A549 (cell line): ENCODE measurements around the gene PTPN14. TPM values are rescaled to one million over a fixed set of nuclear protein-coding genes. Genes with fewer than 3 reads are reported as not detected.

ENCODE experiments used
- ATAC-seq, 2 experiments: fragments of 200-7000 bp in 1 of 2; fragments of >200 bp in 1 of 2; cut with Nextera tagmentation in 1 of 2; cut with Tn5 transposase in 1 of 2; 3 replicates each; pipeline versions ENCODE4 v1.8.0 to v1.9.1; 2018 to 2020; ENCODE audit warnings: mild to moderate bottlenecking in 1 of 2, moderate library complexity in 1 of 2
- CTCF ChIA-PET: fragments of 300-600 bp; sonication (Branson Sonifier 250); formaldehyde crosslinking; extraction: SDS; loops from one replicate; lab custom pipeline; 2021; ENCODE audit warnings: antibody characterized with exemption, inconsistent platforms; lab: Yijun Ruan, JAX
- POLR2A ChIA-PET: fragments of 350-600 bp; formaldehyde crosslinking; extraction: SDS; loops from one replicate; lab custom pipeline; 2021; ENCODE audit warnings: antibody characterized with exemption, inconsistent platforms; lab: Yijun Ruan, JAX
- DNase-seq, 2 experiments: peaks; one replicate each; pipeline versions ENCODE4 v3.0.0 to v3.0.0-alpha.2; 2011 to 2016; ENCODE audit warnings: low read depth in 1 of 2, low spot score in 1 of 2
- FAIRE-seq: peaks from 2 replicates; lab custom pipeline; 2011; peaks lifted over from hg19 to GRCh38; lab: Jason Lieb, UNC
- H3K27ac ChIP-seq, 2 experiments: fragments of >200 bp; sonication (Bioruptor Twin); formaldehyde crosslinking; 3 replicates each; pipeline ENCODE4 v1.5.1; 2016 to 2017
- H3K4me1 ChIP-seq: fragments of >200 bp; sonication (Bioruptor Twin); formaldehyde crosslinking; 3 replicates; pipeline ENCODE4 v1.6.1; 2016
- H3K4me2 ChIP-seq: fragments of >200 bp; sonication (Bioruptor Twin); formaldehyde crosslinking; 3 replicates; pipeline ENCODE4 v1.6.1; 2016
- H3K4me3 ChIP-seq: fragments of >200 bp; sonication (Bioruptor Twin); formaldehyde crosslinking; 3 replicates; pipeline ENCODE4 v1.5.1; 2016
- H3K9me3 ChIP-seq: fragments of >200 bp; sonication (Bioruptor Twin); formaldehyde crosslinking; 3 replicates; pipeline ENCODE4 v1.6.1; 2016
- CHD2 ChIP-seq: fragments of 150-350 bp; IDR thresholded peaks from 2 replicates; pipeline ENCODE4 v1.6.1; 2014; ENCODE audit warnings: low read length; ENCODE audit not compliant: partially characterized antibody
- EHF ChIP-seq: fragments of 250-450 bp; sonication (Bioruptor Pico); IDR thresholded peaks from 2 replicates; pipeline ENCODE4 v1.5.0; 2020; ENCODE audit warnings: mild to moderate bottlenecking
- EP300 ChIP-seq, 2 experiments: fragments of >200 bp; sonication (Bioruptor Twin); formaldehyde crosslinking; IDR thresholded peaks; 2 replicates in 1 of 2; 3 replicates in 1 of 2; pipeline ENCODE4 v1.6.1; 2016 to 2017
- ESRRA ChIP-seq: fragments of 150-350 bp; IDR thresholded peaks from 2 replicates; pipeline ENCODE4 v1.6.1; 2014; ENCODE audit warnings: mild to moderate bottlenecking, low read length, borderline replicate concordance
- FOSB ChIP-seq: fragments of 250-450 bp; sonication (Bioruptor Pico); IDR thresholded peaks from 2 replicates; pipeline ENCODE4 v1.5.0; 2020; ENCODE audit warnings: mild to moderate bottlenecking, moderate library complexity
- FOSL2 ChIP-seq, 2 experiments: fragments of 450-650 bp in 1 of 2; fragments of >200 bp in 1 of 2; sonication (Bioruptor Twin) in 1 of 2; formaldehyde crosslinking; IDR thresholded peaks; 2 replicates each; pipeline versions ENCODE4 v1.5.0 to v1.6.1; 2016 to 2020; ENCODE audit warnings: mild to moderate bottlenecking in 1 of 2, moderate library complexity in 1 of 2
- GATA3 ChIP-seq: IDR thresholded peaks from 2 replicates; pipeline ENCODE4 v1.6.1; 2012; ENCODE audit warnings: borderline replicate concordance
- HOXA7 ChIP-seq: fragments of 250-450 bp; sonication (Bioruptor Pico); IDR thresholded peaks from 2 replicates; pipeline ENCODE4 v1.5.0; 2020; ENCODE audit warnings: mild to moderate bottlenecking, moderate library complexity
- JUNB ChIP-seq: fragments of >200 bp; sonication (Bioruptor Twin); formaldehyde crosslinking; IDR thresholded peaks from 2 replicates; pipeline ENCODE4 v1.6.1; 2016
- KDM5A ChIP-seq: fragments of 200-600 bp; sonication (generic); IDR thresholded peaks from 2 replicates; pipeline ENCODE4 v1.6.1; 2016; ENCODE audit warnings: antibody characterized with exemption, mild to moderate bottlenecking
- MAFK ChIP-seq: fragments of 450-650 bp; IDR thresholded peaks from 2 replicates; pipeline ENCODE4 v1.6.1; 2014; ENCODE audit not compliant: partially characterized antibody
- MAZ ChIP-seq: fragments of 150-350 bp; IDR thresholded peaks from 2 replicates; pipeline ENCODE4 v1.6.1; 2014; ENCODE audit warnings: antibody characterized with exemption, low read depth, low read length, borderline replicate concordance
- MYC ChIP-seq: IDR thresholded peaks from 2 replicates; pipeline ENCODE4 v1.6.1; 2012; ENCODE audit warnings: mild to moderate bottlenecking, inconsistent platforms, low read length, improper control_type of control experiment, borderline replicate concordance
- NPAS2 ChIP-seq: fragments of 250-450 bp; sonication (Bioruptor Pico); IDR thresholded peaks from 2 replicates; pipeline ENCODE4 v1.8.0; 2022; ENCODE audit warnings: mild to moderate bottlenecking, moderate library complexity, borderline replicate concordance
- PHF8 ChIP-seq: fragments of 200-600 bp; sonication (generic); IDR thresholded peaks from 2 replicates; pipeline ENCODE4 v1.6.1; 2016; ENCODE audit warnings: low read depth, mild to moderate bottlenecking, antibody characterized with exemption, moderate library complexity, borderline replicate concordance
- POLR2AphosphoS2 ChIP-seq: conservative IDR thresholded peaks from 2 replicates; pipeline ENCODE4 v1.6.1; 2012; ENCODE audit warnings: low read length, improper control_type of control experiment, inconsistent platforms
- RAD21 ChIP-seq, 2 experiments: fragments of >200 bp in 1 of 2; sonication (Bioruptor Twin) in 1 of 2; formaldehyde crosslinking in 1 of 2; IDR thresholded peaks in 1 of 2; conservative IDR thresholded peaks in 1 of 2; 2 replicates in 1 of 2; 3 replicates in 1 of 2; pipeline ENCODE4 v1.6.1; 2012 to 2018; ENCODE audit warnings: inconsistent platforms in 1 of 2
- RCOR1 ChIP-seq: fragments of 150-350 bp; IDR thresholded peaks from 2 replicates; pipeline ENCODE4 v1.6.1; 2014; ENCODE audit warnings: antibody characterized with exemption, low read length, low read depth
- ZC3H11A ChIP-seq: fragments of 450-650 bp; IDR thresholded peaks from 2 replicates; pipeline ENCODE4 v1.6.1; 2014; ENCODE audit warnings: antibody characterized with exemption, mild to moderate bottlenecking
- ZNF302 ChIP-seq: fragments of 250-450 bp; sonication (Bioruptor Pico); IDR thresholded peaks from 2 replicates; pipeline ENCODE4 v1.9.0; 2021; ENCODE audit warnings: inconsistent platforms, mild to moderate bottlenecking, moderate library complexity
- ZSCAN20 ChIP-seq: fragments of 250-450 bp; sonication (Bioruptor Pico); IDR thresholded peaks from 2 replicates; pipeline ENCODE4 v1.8.0; 2022; ENCODE audit warnings: mild to moderate bottlenecking, moderate library complexity
- WGBS: methylation state at CpG from one replicate; pipeline ENCODE4 v1.1.6; 2017; ENCODE audit errors: missing lambda C conversion rate; 5-methylcytosine and 5-hydroxymethylcytosine counted together
- polyA plus RNA-seq, 4 experiments: library from polyadenylated mRNA; depleted of rRNA in 3 of 4; stranded (reverse); fragments of >200 nt; fragmentation: RNase III in 1 of 4; extraction: RNeasy Plus Mini Kit Qiagen cat#74134 plus additional on column Dnase treatment in 1 of 4; gene quantifications; 2 replicates in 3 of 4; 3 replicates in 1 of 4; pipeline ENCODE4 v1.2.3, GENCODE V29; 2011 to 2017
- TF ChIP-seq, protein P1 (sequence below): fragments of 450-650 bp; IDR thresholded peaks from 2 replicates; pipeline ENCODE4 v1.6.1; 2014; ENCODE audit warnings: antibody characterized with exemption
- TF ChIP-seq, protein P2 (sequence below): IDR thresholded peaks from 2 replicates; pipeline ENCODE4 v1.6.1; 2012

The PTPN14 gene
- polyA plus RNA-seq, 2 of the 4 experiments (the other 2 are of a cell fraction) = 9.2 to 10.0 TPM

DNA sequence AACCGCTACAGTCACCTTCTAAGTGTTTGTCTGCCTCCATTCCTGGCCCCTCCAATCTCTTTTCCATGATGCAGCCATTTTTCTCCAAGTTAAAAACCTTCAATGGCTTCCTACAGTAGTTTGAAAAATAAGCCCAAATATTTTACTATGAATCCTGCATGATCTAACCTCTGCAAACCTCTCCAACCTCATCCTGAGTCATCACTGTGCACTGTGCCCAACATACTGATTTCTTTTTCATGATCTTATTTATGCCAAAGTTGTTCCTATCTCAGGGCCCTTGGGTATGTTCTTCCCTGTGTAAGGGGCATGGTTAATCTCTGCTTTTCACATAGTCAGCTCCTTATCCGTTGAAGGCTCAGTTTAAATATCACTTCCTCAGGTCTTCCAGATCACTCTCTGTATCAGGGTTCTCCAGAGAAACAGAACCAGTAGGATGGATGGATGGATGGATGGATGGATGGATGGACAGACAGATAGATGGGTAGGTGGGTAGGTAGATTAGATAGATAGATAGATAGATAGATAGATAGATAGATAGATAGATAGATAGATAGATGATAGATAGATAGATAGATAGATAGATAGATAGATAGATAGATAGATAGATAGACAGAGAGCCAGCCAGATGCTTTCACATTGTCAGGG, 18.1 kb upstream of the PTPN14 start:
- peak overlapping the region; percentile 54 for H3K4me2 ChIP-seq
- TF ChIP-seq, protein P1, sequence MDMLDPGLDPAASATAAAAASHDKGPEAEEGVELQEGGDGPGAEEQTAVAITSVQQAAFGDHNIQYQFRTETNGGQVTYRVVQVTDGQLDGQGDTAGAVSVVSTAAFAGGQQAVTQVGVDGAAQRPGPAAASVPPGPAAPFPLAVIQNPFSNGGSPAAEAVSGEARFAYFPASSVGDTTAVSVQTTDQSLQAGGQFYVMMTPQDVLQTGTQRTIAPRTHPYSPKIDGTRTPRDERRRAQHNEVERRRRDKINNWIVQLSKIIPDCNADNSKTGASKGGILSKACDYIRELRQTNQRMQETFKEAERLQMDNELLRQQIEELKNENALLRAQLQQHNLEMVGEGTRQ = no peak
- TF ChIP-seq, protein P2, sequence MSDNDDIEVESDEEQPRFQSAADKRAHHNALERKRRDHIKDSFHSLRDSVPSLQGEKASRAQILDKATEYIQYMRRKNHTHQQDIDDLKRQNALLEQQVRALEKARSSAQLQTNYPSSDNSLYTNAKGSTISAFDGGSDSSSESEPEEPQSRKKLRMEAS = peak; percentile 13; the same call in 1 of the 2 replicates
- no peak for TF ChIP-seq POLR2AphosphoS2
- TF ChIP-seq ZC3H11A = no peak
- no peak for TF ChIP-seq MAFK
- ATAC-seq (peak in 1 of 2 experiments; percentile 59; a peak in 3 of 6 replicates), DNase-seq (no peak), FAIRE-seq (no peak)
- ChIA-PET POLR2A (interaction anchor here (1.0 kb wide), 1 partner anchor 18 kb away, joined by 4 read pairs; the partner anchor contains the start of gene PTPN14), CTCF (interaction anchor here (0.7 to 10.7 kb wide), 5 partner anchors 9 to 238 kb away, joined by 3 to 120 read pairs (median 5); partner anchors contain the start of gene PTPN14)
- peak overlapping the region; percentile 56 to 73; a peak in 5 of 6 replicates for H3K27ac ChIP-seq
- H3K9me3 ChIP-seq = no peaks in the 10 kb centered on the region
- WGBS = 63% methylated on average over 2 of the region's 2 CpGs
- H3K4me3 ChIP-seq = no peak overlapping the region
- peaks cover 69% of the 10 kb centered on the region for H3K4me1 ChIP-seq

DNA sequence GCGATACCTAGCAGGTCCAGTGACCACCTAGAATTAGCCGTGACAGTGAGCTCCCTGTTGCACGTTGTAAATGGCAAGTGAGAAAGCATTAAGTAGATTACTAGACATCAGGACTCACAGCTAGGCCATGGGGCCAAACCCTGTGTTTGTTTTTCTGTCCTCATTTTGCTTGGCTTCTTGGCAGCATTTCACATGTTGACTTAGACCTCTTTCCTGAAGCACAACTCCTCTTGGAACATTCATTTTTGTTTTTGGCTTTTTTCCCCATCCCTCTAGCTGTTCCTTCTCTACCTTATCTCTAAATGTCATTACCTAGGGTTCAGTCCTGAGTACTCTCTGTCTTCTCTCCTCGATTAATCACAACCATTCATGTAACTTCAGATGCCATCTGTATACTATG, 16.9 kb upstream of the PTPN14 start:
- CTCF ChIA-PET = interaction anchor here (1.2 to 10.7 kb wide), 5 partner anchors 10 to 237 kb away, joined by 3 to 120 read pairs (median 5); no protein-coding TSS in a partner anchor

DNA sequence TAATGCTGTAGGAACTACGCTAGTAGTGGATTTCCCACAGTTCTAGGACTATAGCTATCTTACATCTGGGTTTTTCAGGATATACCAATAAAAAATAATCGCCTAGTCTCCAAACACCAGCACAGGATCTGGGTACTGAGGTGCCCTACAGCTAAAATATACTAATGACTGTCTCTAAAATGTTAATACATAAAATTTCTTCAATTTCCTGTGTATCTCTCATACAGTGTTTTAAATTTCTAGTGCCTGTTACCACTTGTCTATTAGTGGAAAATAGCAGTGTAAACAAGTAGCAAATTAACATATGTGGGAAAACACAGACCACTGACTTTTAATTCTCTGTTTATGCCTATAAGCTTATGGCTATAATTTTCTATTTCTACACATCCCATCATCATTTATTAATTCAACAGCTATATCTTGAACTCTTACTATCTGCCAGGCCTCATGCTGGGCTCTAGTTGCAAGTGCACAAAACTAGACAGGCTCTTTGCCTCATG, 16.1 kb upstream of the PTPN14 start:
- DNase-seq = no peak
- H3K4me1 ChIP-seq = peaks cover 72% of the 10 kb centered on the region

More for the DNA sequence above, 16.9 kb upstream of the PTPN14 start:
- Histone ChIP-seq H3K9me3 (no peaks in the 10 kb centered on the region), H3K4me3 (no peak overlapping the region), H3K4me1 (peaks cover 72% of the 10 kb centered on the region), H3K27ac (peak overlapping the region; percentile 56 to 73; a peak in 5 of 6 replicates), H3K4me2 (peak overlapping the region; percentile 54)
- DNase-seq (no peak), FAIRE-seq (no peak), ATAC-seq (peak in 1 of 2 experiments; percentile 18; a peak in 2 of 6 replicates)
- TF ChIP-seq, protein P2 = peak; percentile 31; the same call in 1 of the 2 replicates
- no peak for TF ChIP-seq ZC3H11A
- WGBS = 51% methylated on average over 4 of the region's 4 CpGs
- POLR2A ChIA-PET = no interaction called here

DNA sequence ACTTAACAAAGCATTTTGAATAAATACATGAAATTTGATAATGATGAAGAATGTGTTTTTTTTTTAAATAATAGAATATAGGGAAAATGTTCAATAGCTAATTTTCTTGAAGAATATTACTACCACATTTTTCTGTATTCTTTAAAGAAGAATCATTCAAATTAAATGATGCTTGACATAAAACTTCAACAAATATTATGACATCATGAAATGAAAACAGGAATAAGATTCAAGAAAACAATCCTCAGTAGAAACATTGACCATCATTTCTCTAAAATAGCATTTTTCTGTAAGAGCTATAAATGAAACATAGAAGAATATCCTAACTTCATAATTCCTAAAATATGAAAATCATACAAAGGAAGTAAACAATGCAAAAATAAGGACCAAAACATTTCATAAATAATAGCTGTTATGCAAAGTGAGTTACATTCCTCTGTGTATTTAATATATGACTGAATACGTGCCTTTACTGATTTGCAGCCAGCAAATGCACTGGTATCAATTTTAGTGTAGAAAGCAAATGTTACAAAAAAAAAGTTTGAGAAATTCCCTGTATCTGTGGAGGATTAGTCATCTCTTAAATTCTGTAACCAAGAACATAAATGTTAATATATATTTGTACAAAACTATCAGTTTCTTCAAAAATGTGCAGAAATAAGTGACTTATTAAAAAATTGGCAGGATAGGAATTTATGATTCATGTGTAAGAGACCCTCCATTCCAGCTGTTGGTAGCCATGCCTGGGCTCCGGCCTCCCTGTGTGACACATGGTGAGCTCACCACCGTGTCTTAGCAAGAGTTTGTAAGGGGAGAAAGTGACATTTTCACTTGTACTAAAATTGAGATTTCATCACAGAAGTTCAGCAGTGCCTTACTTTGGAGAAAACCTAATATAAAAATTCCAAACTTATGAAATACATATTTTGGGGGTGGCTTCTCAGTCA, 15.0 kb upstream of the PTPN14 start:
- POLR2A ChIA-PET = interaction anchor here (1.3 to 2.3 kb wide), 2 partner anchors 15 to 17 kb away, joined by 3 to 12 read pairs; partner anchors contain the start of gene PTPN14
- FAIRE-seq = peak; percentile 36
- 4% methylated on average over 3 of the region's 3 CpGs for WGBS
- peak; percentile 86; the same call in 1 of the 2 replicates for TF ChIP-seq GATA3
- no peak for TF ChIP-seq KDM5A
- no peak for TF ChIP-seq CHD2
- TF ChIP-seq FOSB (CRISPR knock-in tag) = no peak
- no peak for TF ChIP-seq EHF (CRISPR knock-in tag)
- no peak for TF ChIP-seq ZSCAN20 (CRISPR knock-in tag)
- no peak for TF ChIP-seq POLR2AphosphoS2
- TF ChIP-seq PHF8 = no peak
- TF ChIP-seq, protein P2 = peak; percentile 62; the same call in 1 of the 2 replicates
- TF ChIP-seq EP300 (IDR thresholded peaks at IDR 0.05) = peak in 1 of 2 experiments; percentile 52; a peak in 1 of 5 replicates
- TF ChIP-seq HOXA7 (CRISPR knock-in tag) = no peak
- TF ChIP-seq RAD21 (conservative IDR thresholded peaks at IDR 0.05 in 1 of 2, IDR thresholded peaks at IDR 0.05 in 1 of 2) = peak in 1 of 2 experiments; percentile 18; a peak in 1 of 5 replicates
- TF ChIP-seq NPAS2 = no peak
- no peak for TF ChIP-seq MAZ
- TF ChIP-seq JUNB = peak; percentile 89
- peak; percentile 83; the same call in 1 of the 2 replicates for TF ChIP-seq FOSL2 (IDR thresholded peaks at IDR 0.05)
- TF ChIP-seq FOSL2 (CRISPR knock-in tag; IDR thresholded peaks at IDR 0.05) = peak; percentile 80
- TF ChIP-seq ESRRA = no peak

More for the DNA sequence above, 16.1 kb upstream of the PTPN14 start:
- Histone ChIP-seq H3K27ac (peak overlapping the region; percentile 56 to 73), H3K4me3 (no peak overlapping the region), H3K9me3 (no peaks in the 10 kb centered on the region), H3K4me2 (peak overlapping the region; percentile 54)
- POLR2A ChIA-PET = interaction anchor here (2.3 kb wide), 1 partner anchor 16 kb away, joined by 12 read pairs; the partner anchor contains the start of gene PTPN14
- TF ChIP-seq MYC (no peak), FOSL2 (IDR thresholded peaks at IDR 0.05) (no peak), FOSL2 (CRISPR knock-in tag; IDR thresholded peaks at IDR 0.05) (no peak), HOXA7 (CRISPR knock-in tag) (no peak), RAD21 (conservative IDR thresholded peaks at IDR 0.05 in 1 of 2, IDR thresholded peaks at IDR 0.05 in 1 of 2) (no peak), ZNF302 (CRISPR knock-in tag) (no peak), RCOR1 (no peak)
- CTCF ChIA-PET = interaction anchor here (1.2 to 10.7 kb wide), 4 partner anchors 15 to 236 kb away, joined by 3 to 120 read pairs (median 4); partner anchors contain the start of gene PTPN14
- FAIRE-seq (no peak), ATAC-seq (peak in 1 of 2 experiments; percentile 22; a peak in 2 of 6 replicates)
- WGBS = 87% methylated on average over 2 of the region's 2 CpGs

More for the DNA sequence above, 15.0 kb upstream of the PTPN14 start:
- Histone ChIP-seq H3K4me3 (no peak overlapping the region), H3K9me3 (no peaks in the 10 kb centered on the region), H3K4me1 (peaks cover 72% of the 10 kb centered on the region), H3K4me2 (peak overlapping the region; percentile 54), H3K27ac (peak overlapping the region; percentile 56 to 77)
- peak; percentile 85 to 89 for ATAC-seq
- CTCF ChIA-PET = interaction anchor here (0.9 to 10.7 kb wide), 8 partner anchors 9 to 235 kb away, joined by 3 to 120 read pairs (median 5); partner anchors contain the start of gene PTPN14
- peak; percentile 54 to 66 for DNase-seq
